Bladder microvascular endothelial cell (primary cell): ENCODE measurements around the gene KRT78. TPM values are rescaled to one million over a fixed set of nuclear protein-coding genes. Genes with fewer than 3 reads are reported as not detected.

Source experiments
- total RNA-seq: library from RNA; depleted of rRNA; stranded (reverse); fragments of >200 nt; gene quantifications from 2 replicates; pipeline ENCODE4 v1.2.3, GENCODE V29; 2014

The KRT78 gene, protein sequence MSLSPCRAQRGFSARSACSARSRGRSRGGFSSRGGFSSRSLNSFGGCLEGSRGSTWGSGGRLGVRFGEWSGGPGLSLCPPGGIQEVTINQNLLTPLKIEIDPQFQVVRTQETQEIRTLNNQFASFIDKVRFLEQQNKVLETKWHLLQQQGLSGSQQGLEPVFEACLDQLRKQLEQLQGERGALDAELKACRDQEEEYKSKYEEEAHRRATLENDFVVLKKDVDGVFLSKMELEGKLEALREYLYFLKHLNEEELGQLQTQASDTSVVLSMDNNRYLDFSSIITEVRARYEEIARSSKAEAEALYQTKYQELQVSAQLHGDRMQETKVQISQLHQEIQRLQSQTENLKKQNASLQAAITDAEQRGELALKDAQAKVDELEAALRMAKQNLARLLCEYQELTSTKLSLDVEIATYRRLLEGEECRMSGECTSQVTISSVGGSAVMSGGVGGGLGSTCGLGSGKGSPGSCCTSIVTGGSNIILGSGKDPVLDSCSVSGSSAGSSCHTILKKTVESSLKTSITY
- not detected in 2 replicates for total RNA-seq

DNA sequence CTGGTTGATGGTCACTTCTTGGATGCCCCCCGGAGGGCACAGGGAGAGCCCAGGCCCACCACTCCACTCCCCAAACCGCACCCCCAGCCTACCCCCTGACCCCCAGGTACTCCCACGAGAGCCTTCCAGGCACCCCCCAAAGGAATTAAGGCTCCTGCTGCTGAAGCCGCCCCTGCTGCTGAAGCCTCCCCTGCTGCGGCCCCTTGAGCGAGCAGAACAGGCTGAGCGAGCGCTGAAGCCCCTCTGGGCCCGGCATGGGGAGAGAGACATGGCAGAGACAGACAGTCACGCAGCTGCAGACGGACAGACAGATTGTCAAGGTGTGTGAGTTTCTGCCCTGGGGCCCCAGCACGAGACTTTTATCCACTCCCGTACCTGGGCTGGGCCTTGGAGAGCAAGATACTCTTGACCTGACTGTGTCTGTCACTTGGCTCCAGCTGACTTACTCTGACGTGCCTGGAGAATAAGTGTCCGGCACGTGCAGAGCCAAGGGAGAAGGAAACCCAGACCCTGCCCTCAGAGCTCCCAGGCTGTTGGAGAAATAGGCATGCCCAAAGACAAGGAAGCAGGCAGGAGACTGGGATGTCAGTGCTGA, at the start of gene KRT78:
Gene KRT78 (minus strand): TSS at position 334 of the 595 bp plus-strand sequence. CDS start 64 bp downstream, at position 270.

DNA sequence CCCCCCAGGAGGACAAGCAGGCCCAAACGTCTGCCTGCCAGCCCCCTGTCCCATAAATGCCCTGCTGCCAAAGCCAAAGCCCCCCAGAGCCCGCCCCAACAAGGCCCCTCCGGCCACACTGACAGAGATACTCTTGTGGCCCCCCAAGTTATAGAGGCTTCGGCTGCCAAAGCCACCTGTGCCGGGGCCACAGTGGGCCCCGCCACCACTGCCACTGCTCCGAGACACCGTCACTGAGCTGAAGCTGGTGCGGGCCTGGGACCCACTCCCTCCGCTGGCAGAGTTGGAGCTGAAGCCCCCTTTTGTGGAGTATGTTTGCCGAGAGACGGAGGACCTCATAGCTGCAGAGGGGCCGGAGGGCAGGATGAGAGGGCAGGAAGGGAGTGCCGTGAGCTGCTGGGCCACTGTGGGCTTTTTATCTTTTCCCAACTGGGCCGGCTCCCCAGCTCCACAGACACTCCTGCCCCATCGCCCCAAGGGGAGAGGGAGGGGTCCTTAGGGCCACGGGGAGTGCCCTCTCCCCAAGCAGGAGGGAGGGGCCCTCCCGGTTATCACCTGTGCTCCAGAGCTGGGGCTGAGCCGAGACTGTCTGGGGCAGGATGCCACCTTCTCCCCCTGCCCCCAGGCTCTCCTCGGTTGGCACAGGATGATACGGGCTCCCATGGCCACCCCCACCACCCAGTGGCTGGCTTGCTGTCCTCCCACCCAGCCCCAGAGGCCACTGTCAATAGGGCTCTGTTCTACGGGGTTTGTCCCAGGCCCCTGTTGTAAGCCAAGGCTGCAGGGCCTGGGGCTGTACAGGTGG, 14.7 kb downstream of the KRT78 start, which contains the start of gene KRT79:
Gene KRT79 (minus strand): TSS at position 390 of the 805 bp plus-strand sequence. CDS start 51 bp downstream, at position 339.

DNA sequence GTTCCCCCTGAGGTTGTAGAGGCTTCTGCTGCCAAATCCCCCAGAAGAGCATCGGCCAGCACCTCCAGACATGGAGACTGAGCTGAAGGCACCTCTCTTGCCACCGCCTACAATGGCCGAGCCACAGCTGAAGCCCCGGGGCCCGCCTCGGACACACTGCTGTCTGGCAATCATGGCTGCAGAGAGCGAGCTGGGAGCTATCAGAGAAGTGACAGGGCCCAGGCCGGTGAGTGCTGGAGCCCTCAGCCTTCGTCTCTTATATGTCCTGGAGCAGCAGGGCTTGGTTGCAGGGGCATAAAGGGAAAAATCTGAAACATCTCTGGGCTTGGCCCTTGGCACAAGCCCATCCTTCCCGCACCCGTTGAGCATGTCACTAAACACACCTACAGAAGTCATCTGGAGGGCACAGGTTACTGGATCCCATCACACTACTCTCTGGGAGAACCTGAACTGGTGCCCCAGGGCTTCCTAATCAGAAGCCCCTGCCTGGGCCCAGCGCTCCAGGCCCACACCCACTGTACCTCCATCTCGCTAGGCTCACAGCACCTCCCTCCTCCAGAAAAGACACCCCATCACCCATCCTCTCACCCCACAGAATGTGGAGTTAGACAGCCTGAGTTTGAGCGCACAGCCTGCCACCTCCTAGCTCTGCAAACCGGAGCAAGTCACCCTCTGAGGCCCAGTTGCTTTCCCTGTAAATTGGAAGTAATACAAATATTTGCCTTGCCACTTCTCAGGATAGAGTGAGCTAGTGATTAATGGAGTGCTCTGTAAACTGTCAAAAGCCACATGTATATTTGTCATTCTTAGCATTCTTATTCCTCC, 34.7 kb downstream of the KRT78 start, which contains the start of gene KRT4:
Gene KRT4 (minus strand): TSS at position 232 of the 825 bp plus-strand sequence. CDS start 58 bp downstream, at position 174.

DNA sequence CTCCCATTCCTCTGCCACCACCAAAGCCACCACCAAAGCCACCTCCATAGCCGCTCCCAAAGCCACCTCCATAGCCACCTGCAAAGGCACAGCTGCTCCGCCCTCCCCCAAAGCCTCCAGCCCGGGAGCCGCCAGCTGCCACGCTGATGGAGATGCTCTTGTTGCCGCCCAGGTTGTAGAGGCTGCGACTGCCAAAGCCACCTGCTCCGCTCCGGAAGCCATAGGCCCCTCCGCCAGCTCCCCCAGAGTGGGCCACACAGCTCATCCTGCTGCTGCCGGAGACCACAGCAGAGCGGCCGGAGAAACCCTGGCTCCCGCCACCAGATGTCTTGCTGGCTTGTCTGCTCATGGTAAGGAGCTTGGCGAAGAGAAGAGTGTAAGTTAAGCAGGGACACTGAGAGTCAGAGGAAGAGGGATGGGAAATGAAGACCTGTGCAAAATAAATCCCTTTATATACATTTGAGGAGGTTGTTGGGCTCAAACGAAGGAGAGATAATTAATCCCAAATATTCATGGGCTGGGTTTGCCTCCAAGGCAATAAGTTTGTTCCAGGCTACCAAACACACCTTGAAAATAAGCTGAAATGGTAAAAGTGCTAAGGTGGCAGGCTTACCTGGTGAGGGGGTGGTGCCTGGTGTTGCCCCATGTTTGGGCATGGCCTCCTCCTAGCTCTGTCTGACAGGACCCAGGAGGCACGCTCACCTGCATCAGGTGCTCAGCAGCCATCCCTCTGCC, 52.9 kb downstream of the KRT78 start, which contains the start of gene KRT3:
Gene KRT3 (minus strand): TSS at position 424 of the 735 bp plus-strand sequence. CDS start 75 bp downstream, at position 349.

Other genes with a start within 250 kb of the KRT78 start
- not detected in 2 replicates for gene KRT72, start 247.5 kb downstream of the KRT78 start, total RNA-seq
- not detected in 2 replicates for gene KRT73, start 230.4 kb downstream of the KRT78 start, total RNA-seq
- gene KRT2, start 196.8 kb downstream of the KRT78 start, total RNA-seq = not detected in 2 replicates
- not detected in 2 replicates for gene KRT1, start 168.6 kb downstream of the KRT78 start, total RNA-seq
- not detected in 2 replicates for gene KRT77, start 145.5 kb downstream of the KRT78 start, total RNA-seq
- not detected in 2 replicates for gene KRT76, start 71.6 kb downstream of the KRT78 start, total RNA-seq
- gene KRT3, start 52.9 kb downstream of the KRT78 start, total RNA-seq = not detected in 2 replicates
- gene KRT4, start 34.9 kb downstream of the KRT78 start, total RNA-seq = not detected in 2 replicates
- not detected in 2 replicates for gene KRT79, start 14.7 kb downstream of the KRT78 start, total RNA-seq
- gene KRT8, start 56.1 kb upstream of the KRT78 start, total RNA-seq = 3.7 and 8.6 TPM in 2 replicates
- 118 and 172 TPM in 2 replicates for gene KRT18, start 100.1 kb upstream of the KRT78 start, total RNA-seq
- gene EIF4B, start 157.5 kb upstream of the KRT78 start, total RNA-seq = 880 and 1,059 TPM in 2 replicates
- 24.3 and 36.3 TPM in 2 replicates for gene TNS2, start 201.1 kb upstream of the KRT78 start, total RNA-seq
- 15.1 and 18.6 TPM in 2 replicates for gene SPRYD3, start 230.4 kb upstream of the KRT78 start, total RNA-seq
- gene IGFBP6, start 248.7 kb upstream of the KRT78 start, total RNA-seq = 7.0 and 44.7 TPM in 2 replicates